ENCODE results near the gene TMEM39B. TPM values are rescaled to one million over a fixed set of nuclear protein-coding genes. Genes with fewer than 3 reads are reported as not detected.

TMEM39B gene
- total RNA-seq, result 10 to 100 TPM; 17.2 to 17.6 TPM

DNA sequence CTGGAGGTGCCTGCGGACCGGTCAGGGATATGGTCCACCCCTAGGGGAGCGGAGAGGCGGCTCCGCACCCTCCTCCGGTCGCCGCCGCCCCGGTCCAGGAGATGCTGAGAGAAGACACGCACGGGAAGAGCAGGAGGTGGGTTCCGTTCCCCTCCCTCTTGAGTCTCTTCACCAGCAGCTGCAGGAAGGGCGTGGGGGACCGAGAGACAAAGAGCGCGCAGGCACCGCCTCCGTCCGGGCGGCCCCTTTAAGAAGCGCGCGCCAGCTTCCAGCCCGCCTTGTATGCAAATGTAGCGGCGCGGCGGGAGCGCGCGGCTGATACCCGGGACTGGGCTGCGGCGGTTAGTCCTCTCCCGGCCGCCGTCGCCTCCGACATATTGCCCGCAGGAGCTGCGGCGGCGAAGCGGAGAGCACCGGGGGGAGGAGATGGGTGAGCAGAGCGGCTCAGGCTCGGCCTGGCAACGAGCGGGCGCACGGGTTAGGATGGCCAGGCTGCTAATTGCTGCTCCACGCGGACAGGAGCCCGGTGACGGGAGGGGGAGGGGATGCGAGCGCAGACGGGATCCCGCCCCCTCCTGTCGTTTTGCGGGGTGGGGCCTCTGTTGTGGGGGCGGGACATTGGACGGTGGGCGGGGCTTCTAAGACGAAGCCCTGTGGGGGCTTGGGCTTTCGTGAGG, at the start of gene TMEM39B:
Gene TMEM39B (plus strand): TSS at position 318 of the 677 bp plus-strand sequence. CDS start 109 bp downstream, at position 427.
- H3K9me3 Mint-ChIP-seq, result no peaks in the 10 kb centered on the region
- peaks cover 6% of the 10 kb centered on the region for H3K36me3 Mint-ChIP-seq (ENCODE audit: low read depth)
- H3K27ac Mint-ChIP-seq, result peak within 1 kb of the TSS; percentile 85
- intact Hi-C loops (cut with micrococcal nuclease), result loop anchor here (1.0 to 10.0 kb wide), 11 partner anchors 36 to 744 kb away; partner anchors contain the start of genes ADGRB2, CCDC28B, KHDRBS1 and KPNA6
- peaks cover 32% of the 10 kb centered on the region for H3K4me1 Mint-ChIP-seq (ENCODE audit: low read depth)
- H3K4me3 Mint-ChIP-seq, result peak within 1 kb of the TSS; percentile 87
- H3K27me3 Mint-ChIP-seq (ENCODE audit: low read depth), result no peaks in the 10 kb centered on the region
- peak; percentile 95 for DNase-seq
- CTCF ChIA-PET, result interaction anchor here (0.7 to 3.6 kb wide), 7 partner anchors 10 to 257 kb away, joined by 3 to 12 read pairs (median 3); partner anchors contain the start of gene KPNA6

DNA sequence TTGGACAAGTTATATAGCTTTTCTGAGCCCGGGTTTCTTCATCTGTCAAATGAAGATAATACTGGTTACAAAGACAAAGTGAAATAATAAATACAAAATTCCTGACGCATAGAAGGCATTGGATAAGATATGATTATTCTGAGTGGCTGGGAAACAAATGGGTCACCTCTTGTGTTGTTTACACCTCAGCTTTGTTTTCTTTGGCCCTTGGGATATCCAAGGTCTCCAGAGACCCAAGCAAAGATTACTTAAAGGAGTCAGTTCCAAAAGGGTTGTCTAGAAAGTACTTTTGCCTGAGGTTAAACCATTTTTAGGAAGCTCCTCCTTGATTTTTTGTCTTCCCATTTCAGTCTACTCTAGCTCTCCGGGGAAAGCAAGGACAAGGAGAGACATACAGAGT, 49.4 kb upstream of the TMEM39B start:
- H3K9me3 Mint-ChIP-seq, result no peaks in the 10 kb centered on the region
- H3K36me3 Mint-ChIP-seq (ENCODE audit: low read depth), result peaks cover 16% of the 10 kb centered on the region
- CTCF ChIA-PET, result interaction anchor here (0.6 kb wide), 2 partner anchors 378 to 390 kb away, joined by 4 read pairs; no protein-coding TSS in a partner anchor
- peaks cover 45% of the 10 kb centered on the region for H3K4me1 Mint-ChIP-seq (ENCODE audit: low read depth)
- no peaks in the 10 kb centered on the region for H3K27me3 Mint-ChIP-seq (ENCODE audit: low read depth)
- no peak for DNase-seq
- no peak overlapping the region for H3K4me3 Mint-ChIP-seq
- intact Hi-C loops (cut with micrococcal nuclease), result no loop called here
- no peak overlapping the region for H3K27ac Mint-ChIP-seq

- Mint-ChIP-seq H3K27me3 (ENCODE audit: low read depth) (no peaks in the 10 kb centered on the region), H3K36me3 (ENCODE audit: low read depth) (peaks cover 20% of the 10 kb centered on the region), H3K4me1 (ENCODE audit: low read depth) (peaks cover 41% of the 10 kb centered on the region), H3K4me3 (no peak overlapping the region), H3K27ac (no peak overlapping the region), H3K9me3 (no peaks in the 10 kb centered on the region)
- CTCF ChIA-PET, result no interaction called here
- intact Hi-C loops (cut with micrococcal nuclease), result no loop called here
- DNase-seq, result no peak
Measured at GRCh38 chr1:32025515-32025914, 47.2 kb upstream of the TMEM39B start.

DNA sequence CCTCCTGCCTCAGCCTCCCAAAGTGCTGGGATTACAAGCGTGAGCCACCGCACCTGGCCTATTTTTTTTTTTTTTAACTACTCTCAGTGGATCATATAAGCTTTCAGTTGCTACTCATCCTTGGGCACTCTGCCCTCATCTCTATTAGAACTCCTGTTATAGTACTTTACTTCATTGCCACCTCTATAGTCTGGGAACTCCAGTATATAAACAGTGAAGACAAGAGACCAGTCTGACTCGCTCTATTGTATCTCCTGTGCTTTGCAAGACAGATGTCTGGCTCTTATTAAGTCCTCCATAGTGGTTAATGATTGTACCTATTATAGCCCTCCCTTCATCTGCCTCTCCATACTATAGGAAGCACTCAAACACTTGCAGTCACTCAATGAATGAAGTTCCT, 44.0 kb upstream of the TMEM39B start:
- no peak overlapping the region for H3K27ac Mint-ChIP-seq

GRCh38 chr1:32031578-32032274, 41.0 kb upstream of the TMEM39B start:
- Mint-ChIP-seq H3K9me3 (no peaks in the 10 kb centered on the region), H3K4me3 (no peak overlapping the region), H3K4me1 (ENCODE audit: low read depth) (peaks cover 34% of the 10 kb centered on the region), H3K27me3 (ENCODE audit: low read depth) (no peaks in the 10 kb centered on the region), H3K27ac (no peak overlapping the region), H3K36me3 (ENCODE audit: low read depth) (peaks cover 36% of the 10 kb centered on the region)
- no peak for DNase-seq
- CTCF ChIA-PET, result no interaction called here
- intact Hi-C loops (cut with micrococcal nuclease), result no loop called here

More for the DNA sequence above, 44.0 kb upstream of the TMEM39B start:
- Mint-ChIP-seq H3K4me1 (ENCODE audit: low read depth) (peaks cover 32% of the 10 kb centered on the region), H3K36me3 (ENCODE audit: low read depth) (peaks cover 25% of the 10 kb centered on the region), H3K4me3 (no peak overlapping the region), H3K9me3 (no peaks in the 10 kb centered on the region), H3K27me3 (ENCODE audit: low read depth) (no peaks in the 10 kb centered on the region)
- DNase-seq, result no peak
- CTCF ChIA-PET, result interaction anchor here (0.6 kb wide), 1 partner anchor 84 kb away, joined by 3 read pairs; no protein-coding TSS in a partner anchor
- intact Hi-C loops (cut with micrococcal nuclease), result no loop called here

DNA sequence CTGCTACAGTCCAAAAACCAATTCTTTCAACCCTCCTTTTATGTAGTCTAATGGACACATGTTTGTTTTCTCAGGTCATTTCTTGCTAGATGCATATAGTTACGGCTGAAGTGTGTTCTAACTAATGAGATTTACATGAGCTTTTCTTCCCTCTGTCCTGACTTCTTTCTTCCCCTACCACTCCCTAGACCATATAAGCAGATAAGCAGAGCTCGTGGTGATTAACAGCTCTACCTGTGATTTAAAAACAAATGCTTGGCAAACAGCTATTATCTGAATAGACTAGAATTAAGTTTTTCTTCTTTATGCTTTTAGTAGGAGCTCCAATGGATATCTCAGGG, 40.5 kb upstream of the TMEM39B start:
- no peak overlapping the region for H3K4me3 Mint-ChIP-seq
- no peaks in the 10 kb centered on the region for H3K9me3 Mint-ChIP-seq
- H3K4me1 Mint-ChIP-seq (ENCODE audit: low read depth), result peaks cover 32% of the 10 kb centered on the region
- intact Hi-C loops (cut with micrococcal nuclease), result no loop called here
- H3K27ac Mint-ChIP-seq, result no peak overlapping the region
- H3K27me3 Mint-ChIP-seq (ENCODE audit: low read depth), result no peaks in the 10 kb centered on the region
- CTCF ChIA-PET, result interaction anchor here (0.5 kb wide), 1 partner anchor 27 kb away, joined by 3 read pairs; no protein-coding TSS in a partner anchor
- no peak for DNase-seq
- H3K36me3 Mint-ChIP-seq (ENCODE audit: low read depth), result peaks cover 37% of the 10 kb centered on the region

GRCh38 chr1:32035119-32035518, 37.6 kb upstream of the TMEM39B start:
- intact Hi-C loops (cut with micrococcal nuclease), result no loop called here
- H3K4me1 Mint-ChIP-seq (ENCODE audit: low read depth), result peaks cover 17% of the 10 kb centered on the region
- peak overlapping the region; percentile 24 for H3K27ac Mint-ChIP-seq

GRCh38 chr1:32040711-32041110, 32.0 kb upstream of the TMEM39B start:
- no peaks in the 10 kb centered on the region for H3K9me3 Mint-ChIP-seq
- no peak for DNase-seq
- H3K36me3 Mint-ChIP-seq (ENCODE audit: low read depth), result peaks cover 42% of the 10 kb centered on the region
- H3K27ac Mint-ChIP-seq, result peak overlapping the region; percentile 53
- intact Hi-C loops (cut with micrococcal nuclease), result no loop called here
- H3K27me3 Mint-ChIP-seq (ENCODE audit: low read depth), result no peaks in the 10 kb centered on the region
- CTCF ChIA-PET, result no interaction called here
- H3K4me1 Mint-ChIP-seq (ENCODE audit: low read depth), result peaks cover 3% of the 10 kb centered on the region
- H3K4me3 Mint-ChIP-seq, result no peak overlapping the region

More at GRCh38 chr1:32035119-32035518, 37.6 kb upstream of the TMEM39B start:
- CTCF ChIA-PET, result no interaction called here
- H3K4me3 Mint-ChIP-seq, result no peak overlapping the region
- no peaks in the 10 kb centered on the region for H3K27me3 Mint-ChIP-seq (ENCODE audit: low read depth)
- DNase-seq, result no peak
- peaks cover 48% of the 10 kb centered on the region for H3K36me3 Mint-ChIP-seq (ENCODE audit: low read depth)
- H3K9me3 Mint-ChIP-seq, result no peaks in the 10 kb centered on the region

DNA sequence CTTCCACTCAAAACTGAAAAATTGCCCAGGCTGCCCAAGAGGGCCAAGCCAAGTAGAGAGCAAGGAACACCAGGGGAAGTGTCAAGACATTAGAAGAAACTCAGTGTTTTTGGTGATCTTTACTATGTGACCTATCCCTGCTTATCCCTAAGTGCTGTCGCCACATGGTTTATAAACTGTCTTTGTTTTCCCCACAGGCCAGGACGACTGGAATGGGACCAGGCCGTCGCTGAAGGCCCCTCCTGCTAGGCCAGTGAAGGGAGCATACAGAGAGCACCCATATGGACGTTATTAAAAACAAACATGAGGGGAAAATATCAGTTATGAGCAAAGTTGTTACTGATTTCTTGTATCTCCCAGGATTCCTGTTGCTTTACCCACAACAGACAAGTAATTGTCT, 30.4 kb upstream of the TMEM39B start:
- H3K9me3 Mint-ChIP-seq, result no peaks in the 10 kb centered on the region
- intact Hi-C loops (cut with micrococcal nuclease), result no loop called here
- H3K27ac Mint-ChIP-seq, result no peak overlapping the region
- H3K27me3 Mint-ChIP-seq (ENCODE audit: low read depth), result no peaks in the 10 kb centered on the region
- no peaks in the 10 kb centered on the region for H3K4me1 Mint-ChIP-seq (ENCODE audit: low read depth)
- CTCF ChIA-PET, result no interaction called here
- peaks cover 34% of the 10 kb centered on the region for H3K36me3 Mint-ChIP-seq (ENCODE audit: low read depth)
- no peak overlapping the region for H3K4me3 Mint-ChIP-seq
- DNase-seq, result no peak

DNA sequence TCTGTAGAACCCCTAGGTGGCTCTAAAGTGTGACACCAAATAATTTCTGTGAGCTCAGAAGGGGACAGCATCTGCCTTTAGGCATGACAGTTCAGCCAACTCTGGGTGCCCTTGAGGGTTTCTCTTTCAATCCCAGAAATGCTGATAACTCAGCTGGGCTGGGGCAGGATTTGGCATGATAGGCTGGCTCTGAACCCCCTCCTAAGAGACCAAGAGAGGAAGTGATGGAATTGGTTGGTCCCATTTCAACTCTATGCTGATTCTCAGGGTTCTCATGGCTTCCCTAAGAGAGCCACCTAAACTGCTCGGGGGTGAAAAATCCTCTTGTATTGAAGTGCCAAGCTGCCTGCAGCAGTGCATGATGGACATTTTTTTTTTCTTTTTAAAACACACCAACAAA, 28.5 kb upstream of the TMEM39B start:
- intact Hi-C loops (cut with micrococcal nuclease), result no loop called here
- no peak overlapping the region for H3K27ac Mint-ChIP-seq
- peaks cover 4% of the 10 kb centered on the region for H3K4me1 Mint-ChIP-seq (ENCODE audit: low read depth)
- H3K27me3 Mint-ChIP-seq (ENCODE audit: low read depth), result no peaks in the 10 kb centered on the region
- CTCF ChIA-PET, result interaction anchor here (1.9 kb wide), 1 partner anchor 19 kb away, joined by 5 read pairs; no protein-coding TSS in a partner anchor
- no peak overlapping the region for H3K4me3 Mint-ChIP-seq
- no peaks in the 10 kb centered on the region for H3K9me3 Mint-ChIP-seq
- DNase-seq, result no peak
- H3K36me3 Mint-ChIP-seq (ENCODE audit: low read depth), result peaks cover 36% of the 10 kb centered on the region

DNA sequence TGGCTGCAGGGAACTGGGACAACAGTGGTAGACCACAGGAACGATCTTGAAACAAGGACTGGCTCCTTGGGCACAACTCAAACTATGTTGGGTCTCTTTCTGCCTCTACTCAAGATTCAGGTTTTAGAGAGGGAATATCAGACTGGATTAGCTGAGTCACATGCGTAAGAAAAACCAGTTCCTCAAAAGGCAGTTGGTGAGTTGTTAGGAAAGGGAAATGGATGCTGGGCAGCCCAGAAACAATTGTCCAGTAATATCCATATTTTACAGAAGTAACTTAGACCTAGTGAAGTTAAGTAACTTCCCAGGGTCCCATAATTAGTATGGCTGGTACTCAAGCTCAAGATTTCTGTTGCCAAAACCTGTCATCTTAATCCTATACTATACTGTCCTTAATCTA, 27.0 kb upstream of the TMEM39B start:
- Mint-ChIP-seq H3K4me3 (no peak overlapping the region), H3K9me3 (no peaks in the 10 kb centered on the region), H3K27me3 (ENCODE audit: low read depth) (no peaks in the 10 kb centered on the region), H3K4me1 (ENCODE audit: low read depth) (peaks cover 8% of the 10 kb centered on the region), H3K27ac (no peak overlapping the region), H3K36me3 (ENCODE audit: low read depth) (peaks cover 29% of the 10 kb centered on the region)
- CTCF ChIA-PET, result no interaction called here
- DNase-seq, result no peak
- intact Hi-C loops (cut with micrococcal nuclease), result no loop called here

GRCh38 chr1:32047701-32048100, 25.0 kb upstream of the TMEM39B start:
- CTCF ChIA-PET, result interaction anchor here (1.4 kb wide), 1 partner anchor 15 kb away, joined by 4 read pairs; no protein-coding TSS in a partner anchor
- no peaks in the 10 kb centered on the region for H3K9me3 Mint-ChIP-seq
- peak overlapping the region; percentile 24 for H3K27ac Mint-ChIP-seq
- intact Hi-C loops (cut with micrococcal nuclease), result no loop called here
- no peaks in the 10 kb centered on the region for H3K27me3 Mint-ChIP-seq (ENCODE audit: low read depth)
- H3K4me3 Mint-ChIP-seq, result no peak overlapping the region
- H3K36me3 Mint-ChIP-seq (ENCODE audit: low read depth), result peaks cover 29% of the 10 kb centered on the region
- DNase-seq, result no peak
- peaks cover 8% of the 10 kb centered on the region for H3K4me1 Mint-ChIP-seq (ENCODE audit: low read depth)
